PFSK-1 (cell line): Measurements from ENCODE around the gene TNS3.

Source experiments
- FOXP2 ChIP-seq: optimal IDR thresholded peaks from 2 replicates; pipeline ENCODE3; 2011; ENCODE audit warnings: borderline replicate concordance, control low read depth, inconsistent platforms; ENCODE audit not compliant: insufficient read depth; ENCODE audit errors: extremely low read length, extremely low read depth
- POLR2AphosphoS5 ChIP-seq: IDR thresholded peaks from 2 replicates; pipeline ENCODE4 v1.6.1; 2012; ENCODE audit warnings: low read depth, mild to moderate bottlenecking, control low read depth, low read length, moderate library complexity
- SIN3A ChIP-seq: IDR thresholded peaks from 2 replicates; pipeline ENCODE4 v1.6.1; 2012; ENCODE audit warnings: mild to moderate bottlenecking, low read length, moderate library complexity, borderline replicate concordance; ENCODE audit not compliant: insufficient read depth
- TAF1 ChIP-seq: IDR thresholded peaks from 2 replicates; pipeline ENCODE4 v1.6.1; 2012; ENCODE audit warnings: low read length, control low read depth, borderline replicate concordance; ENCODE audit not compliant: insufficient read depth
- TF ChIP-seq, protein P1 (sequence below), 2 experiments: IDR thresholded peaks; 2 replicates each; pipeline versions ENCODE4 v1.6.1 to v1.8.0; 2011 to 2012; ENCODE audit warnings: low read depth in 2 of 2, low read length in 2 of 2, control low read depth in 1 of 2, inconsistent platforms in 1 of 2, mild to moderate bottlenecking in 1 of 2, moderate library complexity in 1 of 2; ENCODE audit not compliant: insufficient read depth in 1 of 2

TNS3 gene

DNA sequence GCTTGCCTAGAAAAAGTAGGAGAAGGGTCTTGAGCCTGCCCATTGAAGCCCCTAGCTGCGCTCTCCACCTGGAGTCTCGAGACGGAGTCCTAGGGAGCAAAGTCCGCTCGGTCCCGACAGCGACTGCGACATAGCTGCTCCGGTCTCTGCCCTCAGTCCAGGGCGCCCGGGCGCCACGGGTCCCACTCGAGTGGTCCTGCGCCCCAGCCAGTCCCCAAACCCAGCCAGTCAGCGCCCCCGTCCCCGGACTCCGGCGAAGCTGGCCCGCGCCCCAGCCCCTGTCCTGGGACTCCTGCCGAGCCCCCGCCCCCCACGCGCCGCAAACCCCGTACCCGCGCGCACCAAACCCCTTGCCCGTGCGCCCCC is 490 bp downstream of the TNS3 start:
- TF ChIP-seq SIN3A = no peak
- TF ChIP-seq POLR2AphosphoS5 = no peak
- no peak for TF ChIP-seq TAF1
- TF ChIP-seq FOXP2 = no peak
- TF ChIP-seq, protein P1, sequence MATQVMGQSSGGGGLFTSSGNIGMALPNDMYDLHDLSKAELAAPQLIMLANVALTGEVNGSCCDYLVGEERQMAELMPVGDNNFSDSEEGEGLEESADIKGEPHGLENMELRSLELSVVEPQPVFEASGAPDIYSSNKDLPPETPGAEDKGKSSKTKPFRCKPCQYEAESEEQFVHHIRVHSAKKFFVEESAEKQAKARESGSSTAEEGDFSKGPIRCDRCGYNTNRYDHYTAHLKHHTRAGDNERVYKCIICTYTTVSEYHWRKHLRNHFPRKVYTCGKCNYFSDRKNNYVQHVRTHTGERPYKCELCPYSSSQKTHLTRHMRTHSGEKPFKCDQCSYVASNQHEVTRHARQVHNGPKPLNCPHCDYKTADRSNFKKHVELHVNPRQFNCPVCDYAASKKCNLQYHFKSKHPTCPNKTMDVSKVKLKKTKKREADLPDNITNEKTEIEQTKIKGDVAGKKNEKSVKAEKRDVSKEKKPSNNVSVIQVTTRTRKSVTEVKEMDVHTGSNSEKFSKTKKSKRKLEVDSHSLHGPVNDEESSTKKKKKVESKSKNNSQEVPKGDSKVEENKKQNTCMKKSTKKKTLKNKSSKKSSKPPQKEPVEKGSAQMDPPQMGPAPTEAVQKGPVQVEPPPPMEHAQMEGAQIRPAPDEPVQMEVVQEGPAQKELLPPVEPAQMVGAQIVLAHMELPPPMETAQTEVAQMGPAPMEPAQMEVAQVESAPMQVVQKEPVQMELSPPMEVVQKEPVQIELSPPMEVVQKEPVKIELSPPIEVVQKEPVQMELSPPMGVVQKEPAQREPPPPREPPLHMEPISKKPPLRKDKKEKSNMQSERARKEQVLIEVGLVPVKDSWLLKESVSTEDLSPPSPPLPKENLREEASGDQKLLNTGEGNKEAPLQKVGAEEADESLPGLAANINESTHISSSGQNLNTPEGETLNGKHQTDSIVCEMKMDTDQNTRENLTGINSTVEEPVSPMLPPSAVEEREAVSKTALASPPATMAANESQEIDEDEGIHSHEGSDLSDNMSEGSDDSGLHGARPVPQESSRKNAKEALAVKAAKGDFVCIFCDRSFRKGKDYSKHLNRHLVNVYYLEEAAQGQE (IDR thresholded peaks at IDR 0.05; ENCODE audit: insufficient read depth in 1 of 2, low read depth in 2 of 2, low read length in 2 of 2) = no peak

DNA sequence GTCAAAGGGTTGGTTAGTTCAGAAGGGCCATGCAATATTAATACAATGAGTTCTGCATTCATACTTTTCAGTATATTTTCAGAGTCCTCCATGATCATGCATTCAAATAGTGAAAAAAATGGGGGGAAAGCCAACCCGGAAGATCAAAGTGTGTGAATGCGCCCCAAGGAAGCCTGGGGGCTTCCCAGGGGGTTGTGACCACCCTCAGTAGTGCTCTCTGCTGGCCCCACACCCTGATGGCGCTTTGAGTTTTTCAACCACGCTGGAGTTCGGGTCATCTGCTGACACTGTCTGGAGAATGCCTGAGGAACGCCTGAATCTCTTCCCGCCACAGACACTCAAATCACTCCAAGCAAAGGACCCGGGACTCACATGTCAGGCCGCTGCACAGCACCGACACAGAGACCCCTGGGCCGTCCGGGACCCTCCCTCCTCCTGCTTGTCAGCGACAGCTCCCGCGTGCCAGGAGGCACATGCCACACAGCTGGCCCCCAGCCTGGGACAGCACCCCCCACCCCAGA is 1.0 kb downstream of the TNS3 start:
- TF ChIP-seq FOXP2 = no peak
- TF ChIP-seq, protein P1 (IDR thresholded peaks at IDR 0.05; ENCODE audit: insufficient read depth in 1 of 2, low read depth in 2 of 2, low read length in 2 of 2) = no peak

DNA sequence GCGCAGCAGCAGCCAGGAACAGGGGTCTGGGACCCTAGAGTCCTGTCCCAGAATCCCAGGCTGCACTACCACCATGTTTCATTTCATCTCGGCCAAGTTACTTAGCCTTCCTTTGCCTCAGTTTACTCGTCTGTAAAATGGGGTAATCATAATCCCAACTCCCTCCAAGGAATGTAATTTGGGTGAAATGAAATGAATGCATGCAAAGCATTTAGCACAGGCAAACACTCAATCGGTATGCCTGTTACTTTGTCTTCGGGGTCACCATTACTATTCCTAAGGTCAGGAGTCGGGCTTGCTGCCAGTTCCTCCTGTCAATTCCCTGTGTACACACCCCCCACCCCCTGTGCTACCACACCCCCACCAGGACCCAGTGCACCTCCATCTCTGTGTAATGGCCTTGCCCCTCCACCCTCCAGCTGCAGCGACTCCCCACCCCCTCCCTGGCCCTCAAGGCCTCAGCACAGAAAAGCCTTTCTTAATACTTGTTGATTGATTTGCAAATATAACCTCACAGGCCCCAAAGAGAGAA is 1.7 kb downstream of the TNS3 start:
- TF ChIP-seq SIN3A (no peak), POLR2AphosphoS5 (no peak)

DNA sequence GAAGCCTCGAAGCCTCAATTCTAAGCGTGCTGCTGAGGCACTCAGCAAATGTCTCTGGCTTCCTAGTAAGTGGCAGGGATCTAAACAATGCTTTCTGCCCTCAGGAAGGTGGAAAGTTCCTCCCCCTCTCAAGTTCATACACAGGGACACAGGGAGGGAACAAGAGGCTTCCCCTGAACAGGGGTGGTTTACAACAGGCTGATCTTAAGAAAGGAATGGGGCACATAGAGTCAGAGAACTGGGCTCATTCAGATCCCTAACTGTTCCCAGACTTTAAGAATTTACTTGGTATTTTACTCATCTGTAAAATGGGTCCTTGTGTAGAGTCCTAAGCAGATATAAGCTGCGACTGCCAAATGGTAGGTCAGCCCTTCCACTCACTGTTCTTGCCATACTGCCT is 2.5 kb downstream of the TNS3 start:
- no peak for TF ChIP-seq TAF1
- no peak for TF ChIP-seq POLR2AphosphoS5
- no peak for TF ChIP-seq SIN3A
- TF ChIP-seq FOXP2 = no peak
- TF ChIP-seq, protein P1 (IDR thresholded peaks at IDR 0.05; ENCODE audit: insufficient read depth in 1 of 2, low read depth in 2 of 2, low read length in 2 of 2) = no peak

DNA sequence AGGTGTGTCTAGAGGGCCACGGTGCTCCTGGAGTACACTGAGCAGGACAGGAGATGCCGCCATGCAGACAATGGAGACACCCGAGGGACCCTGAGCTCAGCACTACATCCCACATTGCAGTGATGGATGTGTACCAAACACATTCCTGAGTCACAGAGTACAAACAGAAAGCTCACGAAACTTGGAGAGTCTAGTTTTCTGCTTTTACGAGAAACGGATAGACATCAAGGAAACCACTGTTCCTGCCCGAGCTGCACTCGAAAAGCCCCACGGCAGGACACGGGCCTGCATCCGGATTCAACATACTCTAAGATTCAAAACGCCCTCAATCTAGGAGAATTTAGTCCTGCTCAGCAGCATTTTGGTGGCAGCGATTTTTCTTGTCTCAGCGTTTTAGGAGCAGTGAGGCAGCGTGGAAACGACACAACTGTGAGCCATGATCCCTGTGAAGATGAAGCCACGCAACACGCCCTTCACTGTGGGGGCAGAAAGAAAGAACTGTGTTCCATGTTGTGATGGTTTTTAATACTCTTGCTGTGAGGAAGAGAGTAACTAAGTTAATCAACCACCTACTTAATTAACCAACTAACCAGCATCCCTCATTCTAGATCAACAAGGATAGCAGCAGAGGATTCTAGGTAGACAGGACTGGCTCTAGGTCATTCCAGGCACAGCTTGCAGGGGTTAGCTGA is 3.2 kb downstream of the TNS3 start:
- TF ChIP-seq TAF1 = no peak
- TF ChIP-seq SIN3A = no peak
- TF ChIP-seq FOXP2 = no peak
- no peak for TF ChIP-seq POLR2AphosphoS5
- TF ChIP-seq, protein P1 (IDR thresholded peaks at IDR 0.05; ENCODE audit: insufficient read depth in 1 of 2, low read depth in 2 of 2, low read length in 2 of 2) = no peak
